Peyer's patch (tissue), 4 donors: ENCODE data around the gene USP9X.

Source experiments
- CTCF ChIP-seq, 6 experiments: fragments of 450-650 bp in 4 of 6; fragments of 200-600 bp in 2 of 6; sonication (generic) in 1 of 6; IDR thresholded peaks; one replicate each; pipeline ENCODE4 v1.5.1; 2017 to 2019; ENCODE audit warnings: antibody characterized with exemption in 6 of 6, mild to moderate bottlenecking in 3 of 6, moderate library complexity in 1 of 6
- POLR2A ChIP-seq, 2 donors: fragments of 450-650 bp; IDR thresholded peaks; one replicate each; pipeline ENCODE4 v1.5.1; 2017; ENCODE audit warnings: antibody characterized with exemption in 2 of 2, mild to moderate bottlenecking in 2 of 2, moderate library complexity in 2 of 2

DNA sequence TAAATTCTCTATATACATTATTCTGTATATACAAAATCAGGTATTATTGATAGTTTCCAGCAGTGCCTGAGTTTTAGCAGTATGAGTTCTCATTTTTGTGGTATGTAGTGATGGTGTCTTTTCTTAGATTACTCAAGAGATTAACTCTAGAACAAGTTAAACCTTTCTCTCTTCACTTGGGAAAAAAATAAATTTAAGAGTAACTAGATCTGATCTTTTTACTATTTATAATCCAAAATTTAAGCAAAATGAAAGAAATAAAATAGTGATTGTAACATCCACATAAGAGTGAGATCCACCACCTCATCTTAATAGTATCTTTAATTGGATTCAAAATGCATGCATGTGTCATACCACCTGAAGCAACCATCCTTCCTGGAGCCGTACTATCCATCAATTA lies 124.6 kb downstream of the USP9X start:
- TF ChIP-seq CTCF (IDR thresholded peaks at IDR 0.05) = no peak
- no peak for TF ChIP-seq POLR2A (IDR thresholded peaks at IDR 0.05)
